Stimulated activated CD4-positive, alpha-beta T cell treated with anti-CD3 and anti-CD28 coated beads, Interleukin-1b, Interleukin-23, amount 100 ng/mL, for 4 hours (primary cell): ENCODE data around the gene ACTL7A.
A peak's percentile ranks its signal among the peaks of the same experiment; 100 is the strongest.
"Not testable (repeated sequence)": the region's sequence is repeated elsewhere in the genome, so short reads cannot be mapped to it uniquely, and the experiment has no call there.

Experiments used
- DNase-seq, 2 donors: peaks; one replicate each; pipeline ENCODE4 v3.0.0-alpha.2; 2020; ENCODE audit warnings: low read depth in 2 of 2

Gene ACTL7A

GRCh38 chr9:108877524-108877923 is 15.5 kb downstream of the ACTL7A start:
- no peak for DNase-seq

DNA sequence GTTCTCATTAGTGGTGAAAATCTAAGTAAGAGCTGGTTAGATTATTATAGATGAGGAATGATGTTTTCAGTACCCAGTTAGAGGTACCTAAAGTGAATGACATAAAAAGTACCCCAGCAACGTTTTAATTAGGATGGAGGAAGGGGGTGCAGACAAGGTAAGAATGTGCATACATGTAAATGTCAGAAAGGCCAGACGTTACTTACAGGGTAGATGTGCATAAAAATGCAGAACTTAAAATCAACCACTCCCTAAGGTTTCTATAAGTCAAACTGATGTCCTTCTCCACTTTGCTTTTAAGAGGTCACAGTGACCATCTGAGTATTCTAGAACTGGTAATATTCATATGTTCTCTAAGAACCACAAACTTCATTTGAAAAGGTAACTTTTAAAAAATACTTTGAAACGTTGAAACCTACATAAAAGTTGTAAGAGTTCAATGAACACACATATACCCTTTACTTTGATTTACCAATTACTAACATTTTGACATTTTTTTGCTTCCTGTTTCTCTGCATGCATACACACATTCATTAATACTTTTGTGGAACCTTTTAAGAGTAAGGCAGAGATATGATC is 18.8 kb downstream of the ACTL7A start:
- no peak for DNase-seq

GRCh38 chr9:108882052-108882888 is 20.2 kb downstream of the ACTL7A start:
- DNase-seq = no peak

- no peak for DNase-seq
Observed at GRCh38 chr9:108883085-108883484, 21.0 kb downstream of the ACTL7A start.

GRCh38 chr9:108884701-108885100 is 22.6 kb downstream of the ACTL7A start:
- DNase-seq = no peak

- peak in 1 of 2 donors; percentile 3 for DNase-seq
Observed at GRCh38 chr9:108885643-108886348, 23.7 kb downstream of the ACTL7A start.

GRCh38 chr9:108886594-108887271 is 24.7 kb downstream of the ACTL7A start:
- not testable (repeated sequence) for DNase-seq

DNA sequence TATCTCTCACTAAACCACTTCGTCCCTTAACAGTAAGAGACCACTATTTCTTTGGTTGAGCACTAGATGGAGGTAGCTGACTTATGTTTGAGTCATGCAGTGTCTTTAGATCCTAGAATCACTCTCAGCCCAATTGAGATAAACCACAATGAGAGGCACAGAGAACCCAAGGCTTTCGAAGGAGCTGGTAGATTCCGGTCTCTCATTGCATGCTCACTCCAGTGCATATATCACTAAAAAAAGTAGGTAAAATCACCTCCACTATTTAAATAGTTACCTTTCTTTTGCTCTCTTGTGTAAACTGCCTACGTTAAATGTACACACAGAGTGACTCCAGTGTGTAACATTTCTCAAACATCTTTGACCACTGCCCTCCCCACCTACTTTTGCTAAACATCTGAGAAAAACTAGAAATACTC is 27.6 kb downstream of the ACTL7A start:
- no peak for DNase-seq

DNA sequence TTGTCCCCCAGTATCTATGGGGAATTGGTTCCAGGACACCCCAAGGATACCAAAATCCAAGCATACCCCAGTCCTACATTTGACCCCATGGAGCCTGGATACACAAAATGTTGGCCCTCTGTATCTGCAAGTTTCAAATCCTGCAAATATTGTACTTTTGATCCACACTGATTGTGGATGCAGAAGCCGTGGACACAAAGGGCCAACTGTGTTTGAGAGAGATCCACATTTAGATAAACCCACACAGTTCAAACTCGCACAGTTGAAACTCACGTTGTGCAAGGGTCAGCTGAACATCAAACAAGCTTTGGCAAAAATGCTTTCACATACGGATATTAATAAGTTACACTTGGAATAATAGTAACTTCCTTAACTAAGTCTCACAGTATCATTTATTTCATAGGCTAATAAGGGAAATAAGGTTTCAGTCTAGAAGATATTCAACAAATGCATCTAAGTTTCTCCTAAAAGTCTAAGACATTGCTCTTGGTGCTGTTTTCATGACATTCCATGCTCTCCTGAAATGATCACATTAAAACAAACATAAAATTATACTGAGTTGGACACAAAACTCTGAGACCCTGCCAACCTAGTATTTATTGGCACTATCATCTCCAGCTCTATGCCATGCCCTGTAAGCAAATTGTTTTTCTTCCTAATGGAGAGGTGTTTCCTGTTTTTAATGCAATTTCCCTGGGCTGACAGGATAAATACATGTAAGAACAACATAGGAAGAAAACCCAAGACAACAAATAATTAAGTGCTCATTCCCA is 32.3 kb downstream of the ACTL7A start:
- no peak for DNase-seq

DNA sequence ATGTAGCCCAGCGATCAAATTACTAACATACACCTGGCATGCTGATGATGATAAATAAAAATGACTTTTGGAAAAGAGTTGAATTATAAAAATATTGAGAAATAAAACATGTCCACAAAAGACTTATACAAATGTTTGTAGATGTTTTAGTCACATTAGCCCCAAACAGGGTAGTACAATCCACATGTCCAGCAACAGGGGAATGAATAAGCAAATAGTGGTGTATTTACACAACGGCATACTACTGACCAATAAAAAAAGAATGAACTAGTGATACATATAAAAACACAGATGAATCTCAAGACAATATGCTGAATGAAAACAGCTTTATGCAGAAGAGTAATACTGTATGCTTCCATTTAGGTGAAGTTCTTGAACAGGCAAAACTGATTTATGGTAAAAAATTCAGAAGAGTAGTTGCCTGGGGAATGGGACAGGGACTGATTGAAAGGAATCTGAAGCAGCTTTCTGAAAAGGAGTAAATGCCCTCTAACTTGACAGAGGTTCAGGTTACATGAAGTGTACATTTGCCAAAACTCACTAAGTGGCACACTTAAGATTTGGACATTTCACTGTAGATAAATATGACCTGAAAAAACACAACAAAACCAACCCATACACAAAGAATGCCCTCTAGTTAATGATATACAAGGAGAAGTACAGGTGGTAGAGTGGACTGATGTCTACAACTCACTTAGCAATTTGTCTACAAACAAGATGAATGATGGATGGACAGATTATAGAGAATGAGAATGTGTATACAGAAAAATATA is 35.4 kb downstream of the ACTL7A start:
- DNase-seq = no peak

DNA sequence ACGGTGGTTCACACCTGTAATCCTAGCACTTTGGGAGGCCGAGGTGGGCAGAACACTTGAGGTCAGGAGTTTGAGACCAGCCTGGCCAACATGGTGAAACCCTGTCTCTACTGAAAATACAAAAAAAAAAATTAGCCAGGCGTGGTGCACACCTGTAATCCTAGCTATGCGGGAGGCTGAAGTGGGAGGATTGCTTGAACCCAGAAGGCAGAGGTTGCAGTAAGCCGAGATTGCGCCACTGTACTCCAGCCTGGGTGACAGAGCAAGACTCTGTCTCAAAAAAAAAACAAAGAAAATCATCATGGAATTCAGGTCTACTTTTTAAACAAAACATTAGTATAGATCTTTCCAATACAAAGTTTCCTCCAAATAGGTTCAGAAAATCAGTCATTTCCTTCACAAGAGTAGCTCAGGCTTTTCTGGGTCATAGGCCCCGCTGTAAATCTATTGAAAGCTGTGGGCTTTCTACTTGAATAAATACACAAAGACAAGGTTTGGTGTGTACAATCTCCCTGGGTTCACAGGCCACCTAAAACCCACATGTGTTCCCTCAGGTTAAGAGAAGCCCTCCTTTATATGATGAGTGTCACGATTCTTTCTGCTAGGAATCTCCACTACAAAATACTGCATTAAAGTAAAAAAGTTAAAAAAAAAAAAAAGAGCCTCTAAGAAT is 37.1 kb downstream of the ACTL7A start:
- DNase-seq = not testable (repeated sequence)

- DNase-seq = no peak
Observed at GRCh38 chr9:108900176-108900575, 38.1 kb downstream of the ACTL7A start.

- no peak for DNase-seq
Observed at GRCh38 chr9:108903420-108904103, 41.5 kb downstream of the ACTL7A start.

GRCh38 chr9:108904161-108904560 is 42.1 kb downstream of the ACTL7A start:
- DNase-seq = no peak

DNA sequence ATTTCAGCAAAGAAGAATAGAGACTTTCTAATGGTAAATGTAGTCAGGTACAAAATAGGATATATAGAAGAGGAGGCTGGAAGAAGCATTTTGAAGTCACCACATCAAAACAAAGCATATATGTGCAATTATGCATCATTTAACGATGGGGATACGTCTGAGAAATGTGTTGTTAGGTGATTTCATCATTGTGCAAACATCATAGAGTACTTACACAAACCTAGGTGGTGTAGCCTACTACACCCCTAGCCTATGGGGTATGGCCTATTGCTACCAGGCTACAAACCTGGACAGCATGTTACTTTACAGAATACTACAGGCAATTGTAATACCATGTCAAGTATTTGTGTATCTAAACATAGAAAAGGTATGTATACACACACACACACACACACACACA is 43.4 kb downstream of the ACTL7A start:
- DNase-seq = no peak

- DNase-seq = no peak
Observed at GRCh38 chr9:108910402-108910801, 48.3 kb downstream of the ACTL7A start.

- no peak for DNase-seq
Observed at GRCh38 chr9:108910914-108911313, 48.8 kb downstream of the ACTL7A start.

DNA sequence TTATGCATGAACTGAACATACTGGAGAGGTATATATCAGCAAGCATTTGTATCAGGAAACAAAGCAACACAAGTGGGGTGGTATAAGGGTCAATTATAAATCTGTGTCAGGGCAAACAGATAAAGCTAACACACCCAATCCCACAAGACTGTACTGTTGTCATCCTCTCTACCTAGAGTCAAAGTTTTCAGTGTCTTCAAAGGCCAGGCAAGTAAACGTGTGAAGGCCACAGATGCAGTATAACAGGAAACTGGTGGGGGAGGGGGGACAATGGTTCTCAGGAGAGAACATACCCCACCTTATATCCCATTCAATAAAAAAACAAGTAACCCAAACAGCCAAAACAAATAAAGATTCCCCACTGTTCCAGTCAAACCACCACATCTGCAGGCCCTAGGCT is 49.8 kb downstream of the ACTL7A start:
- DNase-seq = no peak
